SK-N-DZ (cell line): ENCODE data around the gene CD52.
"Not testable (repeated sequence)": the region's sequence is repeated elsewhere in the genome, so short reads cannot be mapped to it uniquely, and the experiment has no call there.

Experiments used
- DNase-seq: peaks from one replicate; pipeline ENCODE4 v3.0.0-alpha.2; 2015; ENCODE audit warnings: low spot score

CD52 gene

DNA sequence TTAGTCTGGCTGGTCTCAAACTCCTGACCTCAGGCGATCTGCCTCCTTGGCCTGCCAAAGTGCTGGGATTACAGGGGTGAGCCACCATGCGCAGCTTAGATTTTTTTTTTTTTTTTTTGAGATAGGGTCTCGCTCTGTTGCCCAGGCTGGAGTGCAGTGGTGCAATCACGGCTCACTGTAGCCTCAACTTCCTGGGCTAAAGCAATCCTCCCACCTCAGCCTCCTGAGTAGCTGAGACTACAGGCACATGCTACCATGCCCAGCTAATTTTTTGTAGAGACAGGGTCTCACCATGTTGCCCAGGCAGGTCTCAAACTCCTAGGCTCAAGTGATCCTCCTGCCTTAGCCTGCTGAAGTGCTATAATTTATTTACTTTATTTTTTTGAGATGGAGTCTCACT is 11.6 kb downstream of the CD52 start:
- DNase-seq, result not testable (repeated sequence)

DNA sequence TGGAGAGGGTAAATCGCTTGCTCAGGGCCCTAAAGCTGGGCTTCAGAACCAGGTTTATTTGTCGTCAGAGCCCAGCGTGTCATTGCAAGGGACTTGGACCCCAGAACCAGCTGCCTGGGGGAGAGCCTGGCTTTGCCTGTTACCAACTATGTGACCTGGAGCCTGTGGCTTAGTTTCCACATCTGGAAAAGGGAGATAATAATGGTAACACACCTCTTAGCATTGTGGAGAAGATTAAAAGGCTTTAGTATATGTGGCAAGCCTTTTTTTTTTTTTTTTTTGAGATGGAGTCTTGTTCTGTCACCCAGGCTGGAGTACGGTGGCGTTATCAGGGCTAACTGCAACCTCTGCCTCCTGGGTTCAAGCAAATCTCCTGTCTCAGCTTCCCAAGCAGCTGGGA is 12.5 kb downstream of the CD52 start:
- no peak for DNase-seq

DNA sequence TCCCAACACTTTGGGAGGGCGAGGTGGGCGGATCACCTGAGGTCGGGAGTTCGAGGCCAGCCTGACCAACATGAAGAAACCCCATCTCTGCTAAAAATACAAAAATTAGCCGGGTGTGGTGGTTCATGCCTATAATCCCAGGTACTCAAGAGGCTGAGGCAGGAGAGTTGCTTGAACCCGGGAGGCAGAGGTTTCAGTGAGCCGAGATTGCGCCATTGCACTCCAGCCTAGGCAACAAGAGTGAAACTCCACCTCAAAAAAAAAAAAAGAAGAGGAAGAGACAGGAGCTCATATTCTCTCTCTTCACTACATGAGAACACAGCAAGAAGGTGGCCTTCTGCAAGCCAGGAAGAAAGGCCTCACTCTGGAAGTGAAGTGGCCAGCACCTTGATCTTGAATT is 15.6 kb downstream of the CD52 start:
- DNase-seq, result not testable (repeated sequence)

DNA sequence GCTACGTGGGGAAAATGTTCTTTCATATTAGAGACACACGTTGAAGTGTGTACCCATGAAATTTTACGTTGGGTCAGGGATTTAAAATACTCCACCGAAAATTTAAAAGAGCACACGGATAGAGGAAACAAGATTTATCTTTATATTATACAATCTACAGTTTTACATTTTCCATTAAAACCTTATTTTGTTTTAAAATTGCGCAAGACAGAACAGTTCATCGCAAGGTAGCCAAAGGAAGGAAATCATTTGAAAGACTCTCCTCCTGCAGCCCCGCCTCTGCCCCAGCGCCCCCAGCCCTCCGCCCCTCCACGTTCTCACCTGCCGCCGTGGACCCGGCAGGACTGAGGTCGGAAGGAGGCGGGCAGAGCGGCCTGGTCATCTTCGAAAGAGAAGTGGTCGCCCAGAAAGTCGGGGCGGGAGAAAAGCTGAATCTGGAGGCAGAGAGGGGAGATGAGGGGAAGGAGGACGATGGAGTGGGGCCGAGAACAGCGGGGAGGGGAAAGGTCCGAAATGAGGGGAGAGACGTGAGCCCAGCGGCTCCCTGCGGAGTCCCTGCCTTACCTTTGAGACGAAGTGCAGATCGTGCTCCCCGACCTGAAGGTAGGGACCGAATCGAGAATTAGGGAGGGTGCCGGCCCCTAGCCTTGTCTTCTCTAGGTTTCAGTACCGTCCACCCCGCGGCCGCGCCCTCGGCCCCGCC is 18.2 kb downstream of the CD52 start:
- no peak for DNase-seq

DNA sequence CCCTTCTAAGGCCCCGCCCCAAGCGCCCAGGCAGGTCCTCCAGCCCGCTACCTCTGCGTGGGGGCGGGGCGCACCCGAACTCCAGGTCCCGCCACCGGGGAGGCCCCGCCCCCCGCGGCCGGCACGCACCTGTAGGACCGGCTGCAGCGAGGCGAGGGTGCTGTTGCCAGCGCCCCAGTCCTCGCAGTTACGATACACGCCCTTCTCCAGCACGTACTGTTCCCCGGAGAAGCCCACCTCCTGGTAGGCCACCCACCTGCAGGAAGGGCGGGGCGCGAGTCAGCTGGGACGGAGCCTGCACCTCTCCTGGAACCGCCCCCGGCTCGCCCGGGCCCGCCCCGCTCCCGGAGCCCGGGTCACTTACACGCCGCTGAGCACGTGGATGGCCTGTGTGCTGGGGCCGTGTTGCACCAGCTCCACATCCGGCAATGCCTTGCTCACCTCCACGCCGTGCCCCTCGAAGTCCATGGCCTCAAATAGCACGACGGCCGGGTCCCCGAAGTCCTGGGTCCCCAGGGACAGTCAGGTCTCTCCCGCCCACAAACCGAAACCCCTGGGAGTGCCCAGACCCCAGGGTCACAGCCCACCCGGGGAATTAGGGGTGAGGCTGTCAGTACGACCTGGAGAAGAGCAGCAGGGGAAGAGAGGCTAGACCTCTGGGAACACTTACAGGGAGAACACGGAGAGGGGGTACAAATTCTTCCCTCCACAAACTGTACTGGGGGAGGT is 18.9 kb downstream of the CD52 start:
- DNase-seq, result no peak

DNA sequence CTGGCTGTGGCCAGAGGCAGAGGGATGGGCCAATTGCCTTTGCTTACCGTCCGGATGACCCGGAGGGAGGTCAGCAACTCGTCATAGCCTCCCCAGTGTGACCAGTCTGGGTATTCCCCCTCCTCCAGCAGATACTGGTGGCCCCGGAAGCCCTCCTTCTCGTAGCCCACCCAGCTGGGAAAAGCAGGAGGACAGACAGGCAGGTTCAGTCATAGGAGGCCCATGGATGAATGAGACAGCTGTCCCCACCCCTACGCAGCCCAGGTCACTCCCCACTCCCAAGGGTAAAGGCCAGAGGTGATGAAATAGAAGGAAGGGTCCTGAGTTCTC is 19.4 kb downstream of the CD52 start:
- no peak for DNase-seq

DNA sequence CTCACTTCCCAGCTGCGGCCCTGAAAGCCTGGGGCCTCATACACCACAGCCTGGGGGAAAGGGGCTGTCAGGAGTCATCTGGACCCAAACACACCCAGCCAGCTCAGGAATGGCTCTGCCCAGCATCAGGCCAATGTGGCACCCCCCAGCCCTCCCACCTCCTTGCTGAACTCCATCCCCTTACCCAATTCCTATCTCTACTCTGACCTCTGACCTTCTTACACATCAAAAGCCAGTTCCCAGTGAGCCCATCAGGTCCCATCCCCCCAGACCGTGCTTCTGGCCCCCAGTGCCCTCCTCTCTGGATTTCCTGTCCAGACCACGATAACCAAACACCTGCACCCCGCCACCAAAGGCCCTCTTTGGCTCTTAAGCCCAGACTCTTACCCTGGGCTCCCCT is 19.9 kb downstream of the CD52 start:
- no peak for DNase-seq

DNA sequence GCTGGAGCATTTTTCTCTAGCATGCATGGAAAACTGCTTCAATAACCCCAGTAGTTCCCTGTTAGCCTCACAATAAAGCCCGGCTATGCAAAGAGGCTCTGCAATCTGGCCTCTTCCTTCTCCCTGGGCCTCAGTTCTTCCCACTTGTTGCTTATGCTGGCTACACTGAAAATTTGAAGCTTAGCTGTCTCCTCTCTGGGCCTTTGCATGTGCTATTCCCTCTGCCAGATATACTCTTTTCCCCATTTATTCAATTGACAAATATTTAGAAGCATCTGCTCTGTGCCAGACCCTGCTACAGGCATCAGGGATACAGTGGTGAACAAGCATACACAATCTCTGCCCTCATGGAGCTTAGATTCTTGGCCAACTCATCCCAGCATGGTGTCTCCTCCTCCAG is 20.9 kb downstream of the CD52 start:
- no peak for DNase-seq

DNA sequence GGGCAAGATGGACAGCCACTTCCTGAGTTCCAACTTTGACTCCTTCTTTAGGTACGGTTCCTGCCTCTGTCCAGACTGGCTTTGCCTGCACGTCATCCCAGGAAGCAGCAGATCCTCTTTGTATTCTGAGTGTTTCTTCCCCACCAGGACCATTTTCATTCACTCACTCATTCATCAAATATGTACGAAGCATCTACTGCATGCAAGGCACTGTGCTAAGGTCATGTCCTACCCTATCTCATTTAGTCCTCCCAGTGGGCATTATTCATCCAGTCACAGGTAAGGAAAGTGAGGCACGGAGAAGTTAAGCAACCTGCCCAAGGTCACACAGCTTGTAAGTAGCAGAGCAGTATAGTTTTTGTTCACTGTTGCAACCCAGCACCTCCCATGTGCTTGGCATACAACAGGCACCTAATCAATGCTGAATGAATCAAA is 22.3 kb downstream of the CD52 start:
- no peak for DNase-seq

DNA sequence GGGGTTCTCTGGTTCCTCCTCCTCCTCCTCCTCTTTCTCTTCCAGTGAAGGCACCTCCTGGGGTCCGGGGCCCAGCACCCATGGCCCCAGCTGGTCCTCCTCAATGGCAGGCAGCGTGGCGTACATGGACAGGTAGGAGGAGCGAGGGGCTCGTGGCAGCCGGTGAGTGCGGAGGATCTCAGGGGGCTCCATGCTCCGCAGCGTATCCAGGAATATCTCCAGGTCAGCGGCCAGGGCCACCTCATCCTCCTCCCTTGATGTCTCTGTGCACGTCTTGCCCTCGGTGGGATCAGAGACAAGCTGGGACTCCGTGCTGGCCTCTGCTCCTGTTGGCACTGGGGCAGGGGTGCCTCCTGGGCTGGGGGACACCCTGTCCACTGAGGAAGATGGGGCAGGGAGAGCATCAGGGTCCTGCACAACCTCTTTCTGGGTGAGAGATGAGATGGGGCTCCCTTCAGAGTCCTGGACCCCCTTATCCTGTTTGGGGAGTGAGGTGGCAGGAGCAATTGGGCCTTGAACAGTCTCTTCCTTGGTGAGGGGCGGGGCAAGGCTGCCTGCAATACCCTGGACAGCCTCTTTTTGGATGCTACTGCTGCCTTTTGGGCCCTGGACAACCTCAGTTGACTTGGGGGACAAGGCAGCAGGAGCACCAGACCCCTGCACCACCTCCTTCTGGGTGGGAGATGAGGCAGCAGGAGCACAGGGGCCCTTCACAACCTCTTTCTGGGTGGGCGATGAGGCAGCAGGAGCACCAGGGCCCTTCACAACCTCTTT is 26.6 kb downstream of the CD52 start:
- DNase-seq, result no peak

DNA sequence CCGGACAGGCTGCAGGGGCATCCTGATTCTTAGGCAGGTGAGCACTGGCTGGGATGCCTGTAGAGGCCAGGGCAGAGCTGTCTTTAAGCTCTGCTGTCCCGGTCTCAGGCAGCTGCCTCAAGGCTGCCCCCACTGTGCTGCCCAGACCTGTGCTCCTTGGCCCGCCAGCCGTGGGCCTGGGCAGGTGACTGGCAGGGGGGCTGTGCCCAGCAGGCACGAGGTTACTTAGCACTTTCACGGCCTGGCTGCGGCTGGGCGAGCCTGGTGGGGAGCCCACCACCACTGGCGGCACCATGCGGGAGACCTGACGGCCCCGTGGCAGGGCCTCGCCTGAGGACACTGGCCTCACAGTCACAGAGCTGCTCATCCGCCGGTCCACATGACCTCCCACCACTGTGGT is 28.0 kb downstream of the CD52 start:
- no peak for DNase-seq

DNA sequence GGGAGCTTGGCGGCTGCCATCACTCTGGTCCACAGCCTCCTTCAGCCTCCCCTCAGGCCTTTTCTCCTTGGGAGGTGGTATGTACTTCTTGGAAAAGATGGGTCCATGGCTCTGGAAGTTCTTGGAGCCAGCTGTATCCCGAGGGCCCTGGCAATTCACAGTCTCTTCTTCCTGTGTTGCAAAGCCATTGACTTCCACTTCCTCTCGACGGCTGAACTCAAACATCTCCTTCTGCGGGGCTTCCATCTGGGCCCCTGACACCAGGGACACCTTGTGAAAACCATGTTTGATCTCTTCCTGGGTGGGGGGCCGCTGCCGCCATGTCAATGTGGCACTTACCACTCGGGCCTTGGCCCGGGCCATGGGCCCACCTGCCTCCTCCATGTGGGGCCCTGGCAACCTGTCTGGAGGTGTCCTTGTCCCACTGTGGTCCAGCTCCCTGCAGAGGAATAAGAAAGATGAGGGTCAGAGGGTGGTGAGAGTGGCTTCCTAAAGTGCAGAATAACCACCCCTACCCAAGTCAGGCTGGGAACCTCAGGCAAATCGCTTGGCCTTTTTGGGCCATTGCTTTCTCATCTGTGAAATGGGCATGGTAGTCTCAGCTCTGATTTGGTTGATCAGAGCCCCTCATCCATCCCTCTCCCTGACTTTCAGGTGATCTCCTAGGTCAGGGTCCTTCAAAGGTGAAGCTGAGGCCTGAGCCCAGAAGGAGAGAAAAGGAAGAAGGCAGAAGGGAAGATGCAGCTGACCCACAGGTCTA is 28.7 kb downstream of the CD52 start:
- no peak for DNase-seq

DNA sequence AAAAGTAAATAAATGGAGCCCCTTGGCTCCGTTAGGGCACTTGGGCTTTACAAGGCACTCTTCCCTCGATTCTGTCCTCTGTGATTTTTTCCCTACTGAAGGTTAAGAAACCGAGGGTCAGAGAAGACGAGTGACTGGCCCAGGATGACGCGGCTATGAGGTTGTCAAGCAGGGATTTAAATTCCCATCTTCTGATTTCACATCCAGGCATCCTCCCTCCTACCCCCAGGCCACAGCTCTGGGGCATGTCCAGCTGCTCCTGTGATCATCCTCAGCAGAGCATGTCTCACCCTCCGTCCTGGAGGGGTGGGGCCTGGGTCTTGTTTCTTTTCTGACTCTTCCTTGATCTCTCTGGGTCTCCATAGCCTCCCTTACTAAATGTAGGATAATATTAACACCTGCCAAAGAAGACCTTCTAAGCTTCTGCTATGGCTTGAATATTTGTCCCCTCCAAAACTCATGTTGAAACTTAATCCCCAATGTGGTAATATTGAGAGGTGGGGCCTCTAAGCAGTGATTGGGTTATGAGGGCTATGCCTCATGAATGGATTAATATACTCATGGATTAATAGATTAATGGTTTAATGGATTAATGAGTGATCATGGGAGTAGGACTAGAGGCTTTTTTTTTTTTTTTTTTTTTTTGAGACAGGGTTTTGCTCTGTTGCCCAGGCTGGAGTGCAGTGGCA is 31.6 kb downstream of the CD52 start:
- no peak for DNase-seq

DNA sequence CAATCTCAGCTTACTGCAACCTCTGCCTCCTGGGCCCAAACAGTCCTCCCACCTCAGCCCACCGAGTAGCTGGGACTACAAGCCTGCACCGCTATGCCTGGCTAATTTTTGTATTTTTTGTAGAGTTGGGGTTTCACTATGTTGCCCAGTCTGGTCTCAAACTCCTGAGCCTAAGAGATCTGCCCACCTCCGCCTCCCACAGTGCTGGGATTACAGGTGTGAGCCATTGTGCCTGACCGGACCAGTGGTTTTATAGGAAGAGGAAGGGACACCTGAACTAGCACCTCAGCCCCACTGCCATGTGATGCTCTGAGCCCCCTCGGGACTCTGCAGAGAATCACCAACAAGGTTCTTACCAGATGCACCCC is 32.1 kb downstream of the CD52 start:
- no peak for DNase-seq

DNA sequence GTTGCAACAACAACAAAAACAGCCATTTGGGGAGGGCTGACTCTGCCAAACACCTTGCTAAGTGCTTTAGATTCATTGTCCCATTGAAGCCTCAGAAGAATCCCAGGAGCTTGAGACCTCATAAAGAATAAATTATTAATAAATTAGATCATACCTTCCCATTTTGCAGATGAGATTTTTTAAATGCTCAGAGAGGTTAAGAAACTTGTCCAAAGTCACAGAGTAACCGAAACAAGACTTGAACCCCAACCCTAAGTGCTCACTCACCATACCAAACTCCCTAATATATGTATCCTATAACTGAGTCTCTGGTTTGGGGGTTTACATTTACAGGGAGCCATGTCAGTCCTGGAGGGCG is 32.6 kb downstream of the CD52 start:
- no peak for DNase-seq

DNA sequence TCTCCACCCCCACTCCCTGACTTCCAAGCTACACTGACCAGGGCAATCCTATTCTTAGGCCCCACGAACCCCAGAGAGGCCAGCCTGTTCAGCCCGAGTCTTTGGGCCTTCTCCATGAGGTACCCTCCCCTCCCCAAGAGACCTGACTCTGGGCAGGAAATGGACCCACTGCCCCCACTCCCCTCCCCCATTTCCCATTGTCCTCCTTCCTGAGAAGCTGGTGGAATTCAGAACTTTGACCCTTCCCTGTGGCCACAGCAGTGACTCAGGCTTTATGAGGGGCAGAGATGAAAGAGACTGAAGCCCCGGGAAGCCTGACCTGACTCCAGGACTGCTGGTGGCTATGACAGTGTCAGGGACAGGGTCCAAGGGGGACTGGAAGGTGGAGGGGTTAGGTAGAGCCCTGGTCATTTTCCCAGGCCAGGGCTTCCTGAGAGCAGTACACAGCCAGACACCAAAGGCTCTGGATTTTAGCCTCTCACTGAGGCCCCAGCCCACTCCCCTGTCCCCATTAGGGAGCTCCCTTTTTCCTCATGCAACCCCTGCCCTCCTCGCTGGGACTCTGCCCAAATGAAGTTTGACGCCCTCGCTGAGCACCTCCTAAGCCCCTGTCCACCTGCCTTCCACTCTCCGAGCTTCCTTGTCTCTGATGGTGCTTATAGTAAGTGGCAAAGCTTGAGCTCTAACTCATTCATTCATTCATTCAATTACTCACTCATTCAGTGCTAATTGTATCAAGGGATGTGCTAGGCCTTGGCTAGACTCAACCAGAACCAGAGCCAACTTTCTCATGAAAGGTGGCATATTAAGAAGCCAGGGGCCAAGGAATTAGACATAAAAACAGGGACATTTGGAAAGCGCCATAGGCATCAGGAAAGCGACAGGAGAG is 33.2 kb downstream of the CD52 start:
- DNase-seq, result no peak

DNA sequence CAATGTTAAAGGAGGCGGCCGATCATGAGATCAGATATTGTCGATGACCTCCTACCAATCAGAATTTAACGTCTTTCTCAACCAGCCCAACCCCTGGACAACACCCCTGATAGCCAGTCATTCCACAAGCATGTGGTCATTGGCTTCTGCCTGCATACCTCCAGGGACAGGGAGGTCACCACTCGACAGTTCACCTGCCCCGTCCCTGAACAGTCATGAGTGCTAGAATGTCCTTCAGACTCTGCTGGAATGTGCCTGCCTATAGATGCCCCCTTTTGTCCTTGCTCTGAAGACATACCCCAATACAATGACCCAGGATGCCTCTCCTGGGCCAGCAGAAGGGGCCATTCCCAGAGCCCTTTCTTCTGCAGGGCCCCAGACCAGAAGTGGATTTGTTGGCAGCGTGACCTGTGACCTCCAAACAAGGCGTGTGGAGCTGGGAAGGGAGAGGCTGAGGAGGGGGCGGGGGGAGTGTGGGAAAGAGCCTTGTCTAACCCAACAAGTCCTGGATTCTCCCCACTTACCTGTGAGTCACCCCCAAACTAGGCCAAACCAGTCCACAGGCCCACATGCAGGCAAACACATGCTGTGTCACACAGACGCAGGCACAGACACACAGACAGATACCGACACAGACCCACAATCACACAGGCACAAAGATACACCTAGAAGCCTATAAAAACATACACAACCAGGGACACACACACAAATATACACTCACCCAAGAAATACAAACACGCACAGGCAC is 34.0 kb downstream of the CD52 start:
- DNase-seq, result no peak

DNA sequence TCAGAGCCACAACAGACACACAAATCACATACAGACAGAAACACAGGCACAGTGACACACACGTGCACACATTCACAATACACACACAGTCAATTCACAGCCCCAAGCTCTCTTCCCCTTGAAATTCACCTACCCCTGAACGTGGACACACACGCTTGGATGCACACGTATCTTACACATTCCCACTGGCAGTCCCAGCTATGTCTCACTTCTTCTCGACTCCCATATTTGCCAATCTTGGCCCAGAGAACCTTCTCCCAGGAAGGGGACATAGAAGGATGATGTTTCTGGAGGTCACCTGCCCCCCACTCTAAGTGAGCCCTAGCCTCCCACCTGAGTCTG is 34.6 kb downstream of the CD52 start:
- DNase-seq, result no peak

DNA sequence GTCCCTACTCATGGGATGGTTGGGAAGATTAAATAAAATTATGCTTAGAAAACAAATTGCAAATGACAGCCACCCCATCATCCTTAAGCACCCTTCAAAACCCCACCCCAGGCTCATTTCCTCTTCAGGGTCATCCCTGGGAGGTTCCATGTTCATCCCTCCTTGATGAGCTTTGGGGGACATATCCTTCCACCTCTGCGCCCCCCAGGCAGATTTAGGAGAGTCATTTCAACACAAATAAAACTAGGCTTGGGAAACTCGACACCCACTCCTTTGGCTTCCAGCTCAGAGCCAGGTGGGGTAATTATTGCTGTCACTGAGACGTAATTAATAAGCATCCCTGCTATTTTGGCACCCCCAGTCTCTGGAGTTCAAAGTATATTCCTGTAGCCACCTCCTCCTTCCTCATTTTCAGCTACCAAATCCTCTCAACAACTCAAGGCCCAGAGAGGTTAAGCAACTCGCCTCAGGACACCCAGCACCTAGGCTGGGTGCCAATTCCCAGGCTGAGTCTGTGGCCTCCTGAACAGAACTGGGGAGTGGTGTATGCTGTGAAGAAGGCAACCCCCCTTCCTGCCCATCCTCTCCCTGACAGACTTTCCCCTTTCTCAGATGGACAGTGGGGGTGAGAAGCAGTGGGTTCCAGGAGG is 35.6 kb downstream of the CD52 start:
- DNase-seq, result no peak
